ENCODE results near the gene GPNMB.
A peak's percentile ranks its signal among the peaks of the same experiment; 100 is the strongest.

DNA sequence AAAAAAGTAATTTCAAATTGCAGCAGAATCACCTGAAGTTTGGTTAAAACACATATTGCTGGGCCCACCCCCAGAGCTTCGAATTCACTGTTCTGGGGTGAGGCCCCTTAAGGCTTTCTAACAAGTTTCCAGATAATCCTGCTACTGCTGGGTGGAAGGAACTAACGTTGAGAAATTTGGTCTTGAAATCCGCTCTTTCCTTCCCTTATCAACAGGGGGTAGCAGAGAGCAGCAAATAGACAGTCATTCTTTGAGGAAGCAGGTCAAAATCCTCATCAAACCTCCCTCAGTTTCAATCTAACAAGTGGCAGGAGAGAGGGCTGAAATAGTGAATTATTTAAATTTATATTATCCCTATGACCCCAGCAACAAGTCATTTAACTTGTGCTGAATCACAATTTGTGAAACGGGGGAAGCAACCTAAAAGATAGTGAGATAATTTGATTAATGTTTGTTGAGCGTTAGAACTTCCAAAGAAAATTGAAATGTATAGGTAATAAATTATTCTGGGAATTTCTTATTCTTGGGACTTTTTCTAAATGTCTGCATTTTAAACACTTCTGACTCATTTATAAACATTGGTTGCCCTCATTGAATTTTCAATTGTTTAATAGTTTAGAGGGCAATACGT, 30.9 kb downstream of the GPNMB start:
- TF ChIP-seq FOXA1 (IDR thresholded peaks at IDR 0.05) (no peak), FOXA1 (CRISPR knock-in tag; IDR thresholded peaks at IDR 0.05) (no peak), KLF16 (CRISPR knock-in tag; IDR thresholded peaks at IDR 0.05) (no peak), POLR2A (IDR thresholded peaks at IDR 0.05; ENCODE audit: insufficient read depth in 1 of 2, low read depth in 2 of 2, low read length in 2 of 2) (no peak), ZNF253 (CRISPR knock-in tag; IDR thresholded peaks at IDR 0.05; ENCODE audit: borderline replicate concordance) (no peak), ARHGAP35 (CRISPR knock-in tag; IDR thresholded peaks at IDR 0.05; ENCODE audit: borderline replicate concordance) (no peak), NR1H2 (CRISPR knock-in tag; IDR thresholded peaks at IDR 0.05; ENCODE audit: borderline replicate concordance, low read depth) (no peak), SP2 (CRISPR knock-in tag; IDR thresholded peaks at IDR 0.05) (no peak), RAD21 (CRISPR knock-in tag; IDR thresholded peaks at IDR 0.05) (peak; percentile 78), MAFK (conservative IDR thresholded peaks at IDR 0.05 in 1 of 2, IDR thresholded peaks at IDR 0.05 in 1 of 2; ENCODE audit: low read length in 2 of 2) (no peak)
- TF ChIP-seq, protein P1, sequence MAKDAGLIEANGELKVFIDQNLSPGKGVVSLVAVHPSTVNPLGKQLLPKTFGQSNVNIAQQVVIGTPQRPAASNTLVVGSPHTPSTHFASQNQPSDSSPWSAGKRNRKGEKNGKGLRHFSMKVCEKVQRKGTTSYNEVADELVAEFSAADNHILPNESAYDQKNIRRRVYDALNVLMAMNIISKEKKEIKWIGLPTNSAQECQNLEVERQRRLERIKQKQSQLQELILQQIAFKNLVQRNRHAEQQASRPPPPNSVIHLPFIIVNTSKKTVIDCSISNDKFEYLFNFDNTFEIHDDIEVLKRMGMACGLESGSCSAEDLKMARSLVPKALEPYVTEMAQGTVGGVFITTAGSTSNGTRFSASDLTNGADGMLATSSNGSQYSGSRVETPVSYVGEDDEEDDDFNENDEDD (CRISPR knock-in tag; IDR thresholded peaks at IDR 0.05; ENCODE audit: borderline replicate concordance), result no peak
- TF ChIP-seq, protein P2, sequence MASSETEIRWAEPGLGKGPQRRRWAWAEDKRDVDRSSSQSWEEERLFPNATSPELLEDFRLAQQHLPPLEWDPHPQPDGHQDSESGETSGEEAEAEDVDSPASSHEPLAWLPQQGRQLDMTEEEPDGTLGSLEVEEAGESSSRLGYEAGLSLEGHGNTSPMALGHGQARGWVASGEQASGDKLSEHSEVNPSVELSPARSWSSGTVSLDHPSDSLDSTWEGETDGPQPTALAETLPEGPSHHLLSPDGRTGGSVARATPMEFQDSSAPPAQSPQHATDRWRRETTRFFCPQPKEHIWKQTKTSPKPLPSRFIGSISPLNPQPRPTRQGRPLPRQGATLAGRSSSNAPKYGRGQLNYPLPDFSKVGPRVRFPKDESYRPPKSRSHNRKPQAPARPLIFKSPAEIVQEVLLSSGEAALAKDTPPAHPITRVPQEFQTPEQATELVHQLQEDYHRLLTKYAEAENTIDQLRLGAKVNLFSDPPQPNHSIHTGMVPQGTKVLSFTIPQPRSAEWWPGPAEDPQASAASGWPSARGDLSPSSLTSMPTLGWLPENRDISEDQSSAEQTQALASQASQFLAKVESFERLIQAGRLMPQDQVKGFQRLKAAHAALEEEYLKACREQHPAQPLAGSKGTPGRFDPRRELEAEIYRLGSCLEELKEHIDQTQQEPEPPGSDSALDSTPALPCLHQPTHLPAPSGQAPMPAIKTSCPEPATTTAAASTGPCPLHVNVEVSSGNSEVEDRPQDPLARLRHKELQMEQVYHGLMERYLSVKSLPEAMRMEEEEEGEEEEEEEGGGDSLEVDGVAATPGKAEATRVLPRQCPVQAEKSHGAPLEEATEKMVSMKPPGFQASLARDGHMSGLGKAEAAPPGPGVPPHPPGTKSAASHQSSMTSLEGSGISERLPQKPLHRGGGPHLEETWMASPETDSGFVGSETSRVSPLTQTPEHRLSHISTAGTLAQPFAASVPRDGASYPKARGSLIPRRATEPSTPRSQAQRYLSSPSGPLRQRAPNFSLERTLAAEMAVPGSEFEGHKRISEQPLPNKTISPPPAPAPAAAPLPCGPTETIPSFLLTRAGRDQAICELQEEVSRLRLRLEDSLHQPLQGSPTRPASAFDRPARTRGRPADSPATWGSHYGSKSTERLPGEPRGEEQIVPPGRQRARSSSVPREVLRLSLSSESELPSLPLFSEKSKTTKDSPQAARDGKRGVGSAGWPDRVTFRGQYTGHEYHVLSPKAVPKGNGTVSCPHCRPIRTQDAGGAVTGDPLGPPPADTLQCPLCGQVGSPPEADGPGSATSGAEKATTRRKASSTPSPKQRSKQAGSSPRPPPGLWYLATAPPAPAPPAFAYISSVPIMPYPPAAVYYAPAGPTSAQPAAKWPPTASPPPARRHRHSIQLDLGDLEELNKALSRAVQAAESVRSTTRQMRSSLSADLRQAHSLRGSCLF (CRISPR knock-in tag; IDR thresholded peaks at IDR 0.05; ENCODE audit: borderline replicate concordance), result no peak

Measured in HepG2 (cell line).